GM12875 (cell line): ENCODE results near the gene PDE6D.
A peak's percentile ranks its signal among the peaks of the same experiment; 100 is the strongest.

ENCODE experiments used
- H3K4me3 ChIP-seq: one replicate; pipeline ENCODE4 v1.5.1; 2011; ENCODE audit warnings: low read depth, low read length, control low read depth
- TF ChIP-seq, protein P1 (sequence below): IDR thresholded peaks from 2 replicates; pipeline ENCODE4 v1.5.1; 2011; ENCODE audit warnings: low read depth, mild to moderate bottlenecking, control low read depth, inconsistent platforms, low read length, moderate library complexity, borderline replicate concordance; ENCODE audit not compliant: insufficient read depth

Gene PDE6D

DNA sequence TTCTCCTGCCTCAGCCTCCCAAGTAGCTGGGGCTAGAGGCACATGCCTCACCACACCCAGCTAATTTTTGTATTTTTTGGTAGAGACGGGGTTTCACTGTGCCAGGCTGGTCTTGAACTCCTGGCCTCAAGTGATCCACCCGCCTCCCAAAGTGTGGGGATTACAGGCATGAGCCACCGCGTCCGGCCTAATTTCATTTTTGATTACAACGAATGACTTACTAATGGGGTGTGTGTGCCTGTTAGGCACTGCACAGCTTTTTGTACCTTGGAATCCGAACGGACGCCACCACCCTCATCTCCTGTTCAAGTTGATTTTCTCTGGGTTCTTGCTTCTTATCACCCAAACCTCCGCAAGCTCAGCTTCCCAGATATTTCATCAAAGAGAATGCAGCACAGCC, 55.6 kb downstream of the PDE6D start:
- TF ChIP-seq, protein P1, sequence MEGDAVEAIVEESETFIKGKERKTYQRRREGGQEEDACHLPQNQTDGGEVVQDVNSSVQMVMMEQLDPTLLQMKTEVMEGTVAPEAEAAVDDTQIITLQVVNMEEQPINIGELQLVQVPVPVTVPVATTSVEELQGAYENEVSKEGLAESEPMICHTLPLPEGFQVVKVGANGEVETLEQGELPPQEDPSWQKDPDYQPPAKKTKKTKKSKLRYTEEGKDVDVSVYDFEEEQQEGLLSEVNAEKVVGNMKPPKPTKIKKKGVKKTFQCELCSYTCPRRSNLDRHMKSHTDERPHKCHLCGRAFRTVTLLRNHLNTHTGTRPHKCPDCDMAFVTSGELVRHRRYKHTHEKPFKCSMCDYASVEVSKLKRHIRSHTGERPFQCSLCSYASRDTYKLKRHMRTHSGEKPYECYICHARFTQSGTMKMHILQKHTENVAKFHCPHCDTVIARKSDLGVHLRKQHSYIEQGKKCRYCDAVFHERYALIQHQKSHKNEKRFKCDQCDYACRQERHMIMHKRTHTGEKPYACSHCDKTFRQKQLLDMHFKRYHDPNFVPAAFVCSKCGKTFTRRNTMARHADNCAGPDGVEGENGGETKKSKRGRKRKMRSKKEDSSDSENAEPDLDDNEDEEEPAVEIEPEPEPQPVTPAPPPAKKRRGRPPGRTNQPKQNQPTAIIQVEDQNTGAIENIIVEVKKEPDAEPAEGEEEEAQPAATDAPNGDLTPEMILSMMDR = no peak

DNA sequence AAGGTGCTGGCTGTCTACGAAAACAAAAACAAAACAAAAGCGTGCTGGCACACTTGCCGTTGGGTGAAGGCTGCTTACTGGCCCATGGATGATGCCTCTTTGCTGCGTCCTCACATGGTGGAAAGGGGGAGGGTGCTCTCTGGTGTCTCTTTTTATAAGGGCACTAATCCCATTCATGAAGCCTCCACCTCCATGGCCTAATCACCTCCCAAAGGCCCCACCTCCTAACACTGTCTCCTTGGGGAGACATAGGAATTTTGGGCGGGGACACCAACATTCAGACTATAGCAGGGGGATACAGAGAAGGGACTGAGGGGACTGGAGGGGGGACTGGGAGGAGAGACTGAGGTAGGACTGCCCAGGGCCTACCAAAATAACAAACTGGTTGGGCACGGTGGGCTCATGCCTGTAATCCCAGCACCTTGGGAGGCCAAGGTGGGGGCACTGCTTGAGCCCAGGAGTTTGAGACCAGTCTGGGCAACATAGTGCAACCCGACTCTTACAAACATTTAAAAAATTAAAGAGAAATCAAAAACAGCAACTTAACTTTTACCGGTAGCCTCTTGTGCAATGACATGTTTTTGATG, 58.3 kb downstream of the PDE6D start:
- TF ChIP-seq, protein P1 = no peak
- H3K4me3 ChIP-seq = no peak overlapping the region

More for the DNA sequence above, 55.6 kb downstream of the PDE6D start:
- H3K4me3 ChIP-seq = no peak overlapping the region

DNA sequence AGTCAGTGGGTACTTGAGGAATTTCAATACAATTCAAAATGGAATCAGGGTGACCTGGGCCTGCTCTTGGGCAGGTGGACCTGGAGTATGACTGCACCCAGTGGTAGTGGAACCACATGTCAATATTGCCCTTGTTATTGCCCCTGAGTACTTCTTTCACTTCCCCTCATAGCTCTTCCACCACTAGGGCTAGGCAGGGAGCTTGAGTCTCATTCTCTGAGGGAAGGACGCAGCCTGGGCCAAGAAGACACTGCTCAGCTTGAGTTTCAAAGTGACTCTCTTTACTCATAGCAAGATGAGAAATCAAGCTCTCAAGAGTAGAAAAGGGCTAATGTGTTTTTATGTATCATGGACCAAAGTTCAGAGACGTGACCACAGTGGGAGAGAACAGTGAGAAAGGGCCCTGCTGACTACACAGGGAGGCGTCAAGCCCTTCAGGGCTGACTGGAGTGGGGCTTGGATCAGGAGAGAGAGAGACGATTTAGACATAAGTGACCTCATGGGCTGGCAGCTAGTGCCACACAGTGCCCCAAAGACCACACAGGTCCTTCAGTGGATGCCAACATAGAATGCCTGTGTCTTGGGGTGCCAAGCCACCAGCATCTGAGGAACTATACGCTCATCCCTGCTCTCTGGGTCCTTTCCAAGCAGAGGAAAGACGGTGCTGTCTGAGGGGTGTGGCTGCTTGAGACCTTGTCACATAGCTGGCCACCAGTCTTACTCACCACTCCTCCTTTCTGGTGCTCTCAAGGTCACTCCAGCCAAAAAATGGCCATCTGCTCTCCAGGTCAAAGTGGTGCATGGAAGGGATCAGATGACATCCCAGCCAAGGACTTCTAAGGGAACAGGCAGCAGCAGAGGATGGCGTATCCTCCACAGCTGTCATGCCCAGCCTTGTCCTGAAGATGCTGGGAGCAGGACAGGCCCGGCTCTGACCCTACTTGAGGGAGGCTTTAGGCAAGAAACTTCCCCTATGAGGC, 59.8 kb downstream of the PDE6D start:
- no peak overlapping the region for H3K4me3 ChIP-seq

GRCh38 chr2:231720292-231720986, 60.6 kb downstream of the PDE6D start:
- TF ChIP-seq, protein P1 = no peak
- no peak overlapping the region for H3K4me3 ChIP-seq

More for the DNA sequence above, 59.8 kb downstream of the PDE6D start:
- TF ChIP-seq, protein P1 = peak; percentile 39; the same call in 1 of the 2 replicates

DNA sequence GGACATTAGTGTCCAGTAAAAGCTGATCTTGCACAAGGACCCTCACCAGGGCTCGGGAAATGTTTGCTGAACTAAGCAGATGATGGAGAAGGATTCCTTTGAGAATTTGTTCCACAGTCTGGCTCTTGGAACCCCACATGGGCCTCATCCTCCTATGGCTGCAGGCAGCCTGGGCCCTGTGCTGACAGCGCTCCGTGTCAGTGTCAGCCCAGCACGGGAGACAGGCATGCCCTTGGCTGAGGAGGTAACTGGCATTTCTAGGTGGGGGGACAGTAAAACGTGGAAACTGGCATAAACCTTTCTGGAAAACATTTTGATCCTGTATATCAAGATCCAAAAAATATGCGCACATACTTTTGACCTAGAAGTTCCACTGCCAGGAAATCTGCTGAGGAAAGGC, 62.3 kb downstream of the PDE6D start:
- H3K4me3 ChIP-seq = no peak overlapping the region
- TF ChIP-seq, protein P1 = no peak

DNA sequence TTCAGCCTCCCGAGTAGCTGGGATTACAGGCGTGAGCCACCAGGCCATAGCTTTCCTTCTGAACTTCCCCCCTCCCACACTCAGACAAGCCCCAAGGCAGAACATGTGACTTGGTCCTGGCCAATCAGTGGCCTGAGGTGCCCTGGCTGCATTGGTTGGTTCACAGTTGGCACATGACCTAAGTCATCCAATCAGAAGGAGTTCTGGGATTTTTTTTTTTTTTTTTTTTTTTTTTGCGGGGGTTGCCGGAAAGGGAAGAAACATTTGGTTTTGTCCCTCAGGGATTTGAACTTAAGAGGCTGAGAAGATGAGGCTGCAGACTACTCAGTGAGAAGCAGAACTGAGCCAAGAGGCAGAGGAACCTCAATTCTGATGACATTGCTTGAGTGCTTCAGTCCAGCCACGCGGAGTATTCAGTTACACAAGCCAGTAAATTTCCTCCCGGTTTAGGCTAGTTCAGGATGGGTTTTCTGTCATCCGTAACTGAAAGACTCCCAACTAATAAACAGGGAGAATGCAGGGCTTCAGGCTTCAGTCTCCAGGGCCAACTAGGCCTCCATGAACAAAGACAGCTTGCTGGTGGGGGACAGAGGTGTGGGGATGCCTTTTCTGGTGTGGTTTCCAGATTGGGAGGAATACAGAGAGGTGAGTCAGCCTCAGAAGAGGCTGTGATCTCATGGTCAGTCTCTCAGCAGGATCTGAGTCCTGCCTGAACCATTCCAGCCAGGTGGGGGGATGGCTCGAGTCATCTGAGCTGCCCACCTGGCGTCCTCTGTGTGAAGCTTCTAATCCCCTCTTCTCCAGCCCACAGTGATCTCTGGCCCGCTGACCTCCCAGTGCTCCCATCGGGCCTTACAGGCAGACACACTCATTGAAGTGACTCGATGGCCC, 63.6 kb downstream of the PDE6D start:
- H3K4me3 ChIP-seq = no peak overlapping the region
- TF ChIP-seq, protein P1 = no peak
